HepG2 (cell line): ENCODE results near the gene LMAN1L. TPM values are rescaled to one million over a fixed set of nuclear protein-coding genes. Genes with fewer than 3 reads are reported as not detected.

ENCODE experiments used
- DR1 ChIP-seq: sonication (generic); formaldehyde crosslinking; IDR thresholded peaks from 2 replicates; pipeline ENCODE4 v1.8.0; 2021; ENCODE audit warnings: mild to moderate bottlenecking, missing genetic modification reagents, inconsistent platforms
- GTF2F1 ChIP-seq: fragments of 150-350 bp; IDR thresholded peaks from 2 replicates; pipeline ENCODE4 v1.6.1; 2014; ENCODE audit warnings: low read length
- HNRNPH1 ChIP-seq: fragments of 200-400 bp; formaldehyde crosslinking; optimal IDR thresholded peaks from 2 replicates; pipeline ENCODE3; 2017; ENCODE audit warnings: mild to moderate bottlenecking, low read depth, low read length
- KLF12 ChIP-seq: sonication (generic); formaldehyde crosslinking; IDR thresholded peaks from 2 replicates; pipeline ENCODE4 v1.4.0; 2020; ENCODE audit warnings: missing genetic modification reagents, borderline replicate concordance
- MTA3 ChIP-seq: sonication (generic); formaldehyde crosslinking; IDR thresholded peaks from 2 replicates; pipeline ENCODE4 v1.4.0; 2020; ENCODE audit warnings: missing genetic modification reagents
- NPAS2 ChIP-seq: sonication (generic); formaldehyde crosslinking; IDR thresholded peaks from 2 replicates; pipeline ENCODE4 v1.8.0; 2022; ENCODE audit warnings: mild to moderate bottlenecking, missing genetic modification reagents, borderline replicate concordance
- NR2C2 ChIP-seq: sonication (generic); formaldehyde crosslinking; IDR thresholded peaks from 2 replicates; pipeline ENCODE4 v1.4.0; 2020; ENCODE audit warnings: missing genetic modification reagents, mild to moderate bottlenecking, moderate library complexity, borderline replicate concordance
- POLR2G ChIP-seq: fragments of 200-400 bp; formaldehyde crosslinking; IDR thresholded peaks from 2 replicates; pipeline ENCODE4 v1.6.1; 2018; ENCODE audit warnings: mild to moderate bottlenecking, low read depth, low read length, moderate library complexity
- REL ChIP-seq: sonication (generic); formaldehyde crosslinking; conservative IDR thresholded peaks from 2 replicates; pipeline ENCODE4 v1.8.0; 2022; ENCODE audit warnings: mild to moderate bottlenecking, missing genetic modification reagents, moderate library complexity
- RFXAP ChIP-seq: sonication (generic); formaldehyde crosslinking; IDR thresholded peaks from 2 replicates; pipeline ENCODE4 v1.4.0; 2020; ENCODE audit warnings: missing genetic modification reagents, borderline replicate concordance
- SMARCC2 ChIP-seq: fragments of 450-650 bp; IDR thresholded peaks from 2 replicates; pipeline ENCODE4 v1.6.1; 2017; ENCODE audit warnings: antibody characterized with exemption, mild to moderate bottlenecking
- SMYD3 ChIP-seq: sonication (generic); formaldehyde crosslinking; IDR thresholded peaks from 2 replicates; pipeline ENCODE4 v1.8.1; 2023; ENCODE audit warnings: mild to moderate bottlenecking, missing genetic modification reagents
- SP140L ChIP-seq: sonication (generic); formaldehyde crosslinking; IDR thresholded peaks from 2 replicates; pipeline ENCODE4 v1.4.0; 2020; ENCODE audit warnings: missing genetic modification reagents, borderline replicate concordance
- SRSF9 ChIP-seq: fragments of 200-400 bp; formaldehyde crosslinking; IDR thresholded peaks from 2 replicates; pipeline ENCODE4 v1.6.1; 2018; ENCODE audit warnings: borderline replicate concordance, mild to moderate bottlenecking, low read depth, low read length; ENCODE audit not compliant: insufficient read depth, poor library complexity, severe bottlenecking
- SSRP1 ChIP-seq: IDR thresholded peaks from 2 replicates; pipeline ENCODE4 v1.6.1; 2016; ENCODE audit warnings: control low read depth
- SUZ12 ChIP-seq: fragments of 150-350 bp; IDR thresholded peaks from 2 replicates; pipeline ENCODE4 v1.6.1; 2014; ENCODE audit warnings: low read depth, low read length
- TOE1 ChIP-seq: sonication (generic); formaldehyde crosslinking; IDR thresholded peaks from 2 replicates; pipeline ENCODE4 v1.4.0; 2020; ENCODE audit warnings: mild to moderate bottlenecking, missing genetic modification reagents
- ZBTB7B ChIP-seq: sonication (generic); formaldehyde crosslinking; IDR thresholded peaks from 2 replicates; pipeline ENCODE4 v1.4.0; 2020; ENCODE audit warnings: missing genetic modification reagents
- ZNF101 ChIP-seq: sonication (generic); formaldehyde crosslinking; IDR thresholded peaks from 2 replicates; pipeline ENCODE4 v1.4.0; 2020; ENCODE audit warnings: mild to moderate bottlenecking, low read depth, missing genetic modification reagents, borderline replicate concordance
- ZNF121 ChIP-seq: sonication (generic); formaldehyde crosslinking; IDR thresholded peaks from 2 replicates; pipeline ENCODE4 v1.5.0; 2020; ENCODE audit warnings: mild to moderate bottlenecking, missing genetic modification reagents
- ZNF253 ChIP-seq: sonication (generic); formaldehyde crosslinking; IDR thresholded peaks from 2 replicates; pipeline ENCODE4 v1.8.0; 2022; ENCODE audit warnings: mild to moderate bottlenecking, missing genetic modification reagents, borderline replicate concordance
- ZNF326 ChIP-seq: sonication (generic); formaldehyde crosslinking; IDR thresholded peaks from 2 replicates; pipeline ENCODE4 v1.4.0; 2020; ENCODE audit warnings: missing genetic modification reagents, borderline replicate concordance
- ZNF543 ChIP-seq: sonication (generic); formaldehyde crosslinking; IDR thresholded peaks from 2 replicates; pipeline ENCODE4 v1.4.0; 2020; ENCODE audit warnings: mild to moderate bottlenecking, missing genetic modification reagents
- ZNF75D ChIP-seq: sonication (generic); formaldehyde crosslinking; IDR thresholded peaks from 2 replicates; pipeline ENCODE4 v1.8.1; 2023; ENCODE audit warnings: missing genetic modification reagents, mild to moderate bottlenecking, borderline replicate concordance
- ZNF83 ChIP-seq: sonication (generic); formaldehyde crosslinking; IDR thresholded peaks from 2 replicates; pipeline ENCODE4 v1.4.0; 2020; ENCODE audit warnings: missing genetic modification reagents, mild to moderate bottlenecking, borderline replicate concordance
- ZNF878 ChIP-seq: sonication (generic); formaldehyde crosslinking; IDR thresholded peaks from 2 replicates; pipeline ENCODE4 v1.8.1; 2023; ENCODE audit warnings: mild to moderate bottlenecking, missing genetic modification reagents, moderate library complexity
- polyA plus RNA-seq, 8 experiments: library from polyadenylated mRNA; depleted of rRNA in 3 of 8; stranded (reverse) in 7 of 8; unstranded in 1 of 8; fragments of >200 nt; fragmentation: Illumina TruSeq in 4 of 8; extraction: Trizol in 4 of 8; gene quantifications; 2 replicates each; pipeline versions ENCODE4 v1.2.1 to v1.2.3, GENCODE V29; 2011 to 2016; ENCODE audit warnings: low read depth in 4 of 8, missing spikeins in 1 of 8, mixed read lengths in 1 of 8; ENCODE audit not compliant: insufficient read depth in 1 of 8
- total RNA-seq, 5 experiments: library from RNA; depleted of rRNA; stranded (reverse); fragments of >200 nt; fragmentation: Illumina TruSeq; extraction: Trizol; gene quantifications; 2 replicates each; pipeline ENCODE4 v1.2.3, GENCODE V29; 2016; ENCODE audit warnings: low read depth in 1 of 5
- TF ChIP-seq, protein P1 (sequence below): conservative IDR thresholded peaks from 2 replicates; pipeline ENCODE4 v1.6.1; 2018; ENCODE audit warnings: missing genetic modification reagents
- TF ChIP-seq, protein P2 (sequence below): sonication (generic); formaldehyde crosslinking; IDR thresholded peaks from 2 replicates; pipeline ENCODE4 v1.4.0; 2020; ENCODE audit warnings: missing genetic modification reagents

The LMAN1L gene
- total and polyA plus RNA-seq, 2 of the 13 experiments (the other 11 are each of a cell fraction or from before 2014, with no cell fraction given) = not detected

DNA sequence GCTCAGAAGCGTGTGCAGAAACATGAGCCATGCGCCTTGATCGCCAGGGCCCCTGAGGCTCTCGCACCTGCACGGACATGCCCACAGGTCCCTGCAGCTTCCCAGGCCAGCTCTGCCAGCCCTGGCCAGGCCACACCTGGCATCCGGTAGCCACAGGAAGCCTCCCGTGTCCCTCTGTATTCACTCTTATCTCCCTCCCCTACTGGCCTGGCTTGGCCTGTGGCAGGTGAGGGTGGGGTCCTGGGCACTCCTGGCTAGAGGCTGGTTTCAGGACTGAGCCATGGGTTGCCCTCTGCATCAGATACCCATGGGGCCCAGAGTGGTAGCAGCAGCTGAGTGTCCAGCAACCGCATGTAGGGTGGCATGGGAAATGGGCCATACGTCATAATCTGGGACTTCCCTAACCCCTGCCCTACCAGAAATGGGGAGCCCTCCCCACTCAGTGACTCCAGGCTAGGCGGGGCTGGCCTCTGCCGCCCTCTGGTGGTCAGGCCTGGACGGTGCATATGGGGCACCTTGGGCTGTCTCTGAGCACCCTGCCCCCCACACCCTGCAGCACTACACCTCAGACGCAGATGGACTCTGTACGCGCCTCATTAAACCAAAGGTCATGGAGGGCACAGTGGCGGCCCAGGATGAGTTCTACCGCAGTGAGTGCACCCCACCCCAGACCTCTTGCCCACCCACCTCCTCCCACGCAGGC is 12.6 kb upstream of the LMAN1L start (continued):
- TF ChIP-seq, protein P1, sequence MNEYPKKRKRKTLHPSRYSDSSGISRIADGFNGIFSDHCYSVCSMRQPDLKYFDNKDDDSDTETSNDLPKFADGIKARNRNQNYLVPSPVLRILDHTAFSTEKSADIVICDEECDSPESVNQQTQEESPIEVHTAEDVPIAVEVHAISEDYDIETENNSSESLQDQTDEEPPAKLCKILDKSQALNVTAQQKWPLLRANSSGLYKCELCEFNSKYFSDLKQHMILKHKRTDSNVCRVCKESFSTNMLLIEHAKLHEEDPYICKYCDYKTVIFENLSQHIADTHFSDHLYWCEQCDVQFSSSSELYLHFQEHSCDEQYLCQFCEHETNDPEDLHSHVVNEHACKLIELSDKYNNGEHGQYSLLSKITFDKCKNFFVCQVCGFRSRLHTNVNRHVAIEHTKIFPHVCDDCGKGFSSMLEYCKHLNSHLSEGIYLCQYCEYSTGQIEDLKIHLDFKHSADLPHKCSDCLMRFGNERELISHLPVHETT (CRISPR knock-in tag) = no peak
- TF ChIP-seq ZNF121 = no peak
- TF ChIP-seq, protein P2, sequence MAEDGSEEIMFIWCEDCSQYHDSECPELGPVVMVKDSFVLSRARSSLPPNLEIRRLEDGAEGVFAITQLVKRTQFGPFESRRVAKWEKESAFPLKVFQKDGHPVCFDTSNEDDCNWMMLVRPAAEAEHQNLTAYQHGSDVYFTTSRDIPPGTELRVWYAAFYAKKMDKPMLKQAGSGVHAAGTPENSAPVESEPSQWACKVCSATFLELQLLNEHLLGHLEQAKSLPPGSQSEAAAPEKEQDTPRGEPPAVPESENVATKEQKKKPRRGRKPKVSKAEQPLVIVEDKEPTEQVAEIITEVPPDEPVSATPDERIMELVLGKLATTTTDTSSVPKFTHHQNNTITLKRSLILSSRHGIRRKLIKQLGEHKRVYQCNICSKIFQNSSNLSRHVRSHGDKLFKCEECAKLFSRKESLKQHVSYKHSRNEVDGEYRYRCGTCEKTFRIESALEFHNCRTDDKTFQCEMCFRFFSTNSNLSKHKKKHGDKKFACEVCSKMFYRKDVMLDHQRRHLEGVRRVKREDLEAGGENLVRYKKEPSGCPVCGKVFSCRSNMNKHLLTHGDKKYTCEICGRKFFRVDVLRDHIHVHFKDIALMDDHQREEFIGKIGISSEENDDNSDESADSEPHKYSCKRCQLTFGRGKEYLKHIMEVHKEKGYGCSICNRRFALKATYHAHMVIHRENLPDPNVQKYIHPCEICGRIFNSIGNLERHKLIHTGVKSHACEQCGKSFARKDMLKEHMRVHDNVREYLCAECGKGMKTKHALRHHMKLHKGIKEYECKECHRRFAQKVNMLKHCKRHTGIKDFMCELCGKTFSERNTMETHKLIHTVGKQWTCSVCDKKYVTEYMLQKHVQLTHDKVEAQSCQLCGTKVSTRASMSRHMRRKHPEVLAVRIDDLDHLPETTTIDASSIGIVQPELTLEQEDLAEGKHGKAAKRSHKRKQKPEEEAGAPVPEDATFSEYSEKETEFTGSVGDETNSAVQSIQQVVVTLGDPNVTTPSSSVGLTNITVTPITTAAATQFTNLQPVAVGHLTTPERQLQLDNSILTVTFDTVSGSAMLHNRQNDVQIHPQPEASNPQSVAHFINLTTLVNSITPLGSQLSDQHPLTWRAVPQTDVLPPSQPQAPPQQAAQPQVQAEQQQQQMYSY (CRISPR knock-in tag) = no peak
- TF ChIP-seq ZNF326 (CRISPR knock-in tag) = no peak
- no peak for TF ChIP-seq SUZ12
- no peak for TF ChIP-seq SP140L (CRISPR knock-in tag)
- TF ChIP-seq ZBTB7B = no peak
- no peak for TF ChIP-seq SRSF9
- no peak for TF ChIP-seq GTF2F1
- TF ChIP-seq ZNF878 (CRISPR knock-in tag) = no peak
- no peak for TF ChIP-seq RFXAP
- TF ChIP-seq NR2C2 (CRISPR knock-in tag) = no peak
- no peak for TF ChIP-seq HNRNPH1
- TF ChIP-seq ZNF75D = no peak
- TF ChIP-seq ZNF253 (CRISPR knock-in tag) = no peak
- TF ChIP-seq NPAS2 (CRISPR knock-in tag) = no peak
- TF ChIP-seq TOE1 = no peak
- TF ChIP-seq ZNF83 (CRISPR knock-in tag) = no peak
- no peak for TF ChIP-seq DR1 (CRISPR knock-in tag)
- no peak for TF ChIP-seq SMYD3 (CRISPR knock-in tag)
- no peak for TF ChIP-seq KLF12
- TF ChIP-seq SSRP1 (CRISPR knock-in tag) = no peak
- TF ChIP-seq ZNF101 (CRISPR knock-in tag) = no peak
- TF ChIP-seq MTA3 (CRISPR knock-in tag) = no peak
- no peak for TF ChIP-seq REL (CRISPR knock-in tag)
- TF ChIP-seq SMARCC2 = no peak
- TF ChIP-seq POLR2G = no peak
- no peak for TF ChIP-seq ZNF543
